A549 treated with CpdA at 1 μM for 4 hours (cell line): ENCODE results near the gene BTNL3. TPM values are rescaled to one million over a fixed set of nuclear protein-coding genes. Genes with fewer than 3 reads are reported as not detected.

ENCODE experiments used
- total RNA-seq: library from RNA; stranded (reverse); fragments of 200-300 nt; extraction: Qiagen RNA extraction; gene quantifications from 5 replicates; pipeline ENCODE4 v1.2.3, GENCODE V29; 2022; ENCODE audit warnings: low read depth

The BTNL3 gene
- total RNA-seq, result not detected in 5 replicates

GRCh38 chr5:180988592-180988991 is at the start of gene BTNL3:
Gene BTNL3 (plus strand): TSS chr5:180988846. CDS start chr5:180989029, 183 bp downstream.

GRCh38 chr5:181039931-181040630 is 51.4 kb downstream of the BTNL3 start, which contains the start of gene BTNL9:
Gene BTNL9 (plus strand): TSS chr5:181040266. CDS start chr5:181045490, 5,224 bp downstream.

Other genes starting within 250 kb of the BTNL3 start
- gene OR2Y1, start 248.8 kb upstream of the BTNL3 start, total RNA-seq, result not detected in 5 replicates
- gene MGAT1, start 186.0 kb upstream of the BTNL3 start, total RNA-seq, result 67.6 to 87.7 TPM (median 82.2 TPM) in 5 replicates
- 8.7 to 10.4 TPM (median 9.4 TPM) in 5 replicates for gene ZFP62, start 127.6 kb upstream of the BTNL3 start, total RNA-seq
- not detected in 5 replicates for gene BTNL8, start 89.7 kb upstream of the BTNL3 start, total RNA-seq
- gene BTNL9, start 51.4 kb downstream of the BTNL3 start, total RNA-seq, result 0.64 to 1.5 TPM (median 1.1 TPM) in 5 replicates
- not detected in 5 replicates for gene OR2V1, start 142.3 kb downstream of the BTNL3 start, total RNA-seq
- not detected in 5 replicates for gene OR2V2, start 158.7 kb downstream of the BTNL3 start, total RNA-seq
- 27.2 to 44.1 TPM (median 42.4 TPM) in 5 replicates for gene TRIM7, start 216.3 kb downstream of the BTNL3 start, total RNA-seq
- gene TRIM41, start 234.4 kb downstream of the BTNL3 start, total RNA-seq, result 18.4 to 28.7 TPM (median 27.4 TPM) in 5 replicates